Stimulated activated CD4-positive, alpha-beta T cell treated with anti-CD3 and anti-CD28 coated beads, Interleukin-12 subunit alpha, Interleukin-12 subunit beta, amount 100 ng/mL, for 24 hours (primary cell): Measurements from ENCODE around the gene COQ8A.

ENCODE experiments used
- DNase-seq, 2 experiments: peaks; one replicate each; pipeline ENCODE4 v3.0.0-alpha.2; 2020; ENCODE audit warnings: low read depth in 2 of 2

The COQ8A gene

GRCh38 chr1:226973371-226973897 lies 33.3 kb downstream of the COQ8A start:
- no peak for DNase-seq

GRCh38 chr1:226973898-226974543 lies 33.9 kb downstream of the COQ8A start:
- no peak for DNase-seq

- DNase-seq: no peak
These were observed 34.6 kb downstream of the COQ8A start for GRCh38 chr1:226974544-226975258.

DNA sequence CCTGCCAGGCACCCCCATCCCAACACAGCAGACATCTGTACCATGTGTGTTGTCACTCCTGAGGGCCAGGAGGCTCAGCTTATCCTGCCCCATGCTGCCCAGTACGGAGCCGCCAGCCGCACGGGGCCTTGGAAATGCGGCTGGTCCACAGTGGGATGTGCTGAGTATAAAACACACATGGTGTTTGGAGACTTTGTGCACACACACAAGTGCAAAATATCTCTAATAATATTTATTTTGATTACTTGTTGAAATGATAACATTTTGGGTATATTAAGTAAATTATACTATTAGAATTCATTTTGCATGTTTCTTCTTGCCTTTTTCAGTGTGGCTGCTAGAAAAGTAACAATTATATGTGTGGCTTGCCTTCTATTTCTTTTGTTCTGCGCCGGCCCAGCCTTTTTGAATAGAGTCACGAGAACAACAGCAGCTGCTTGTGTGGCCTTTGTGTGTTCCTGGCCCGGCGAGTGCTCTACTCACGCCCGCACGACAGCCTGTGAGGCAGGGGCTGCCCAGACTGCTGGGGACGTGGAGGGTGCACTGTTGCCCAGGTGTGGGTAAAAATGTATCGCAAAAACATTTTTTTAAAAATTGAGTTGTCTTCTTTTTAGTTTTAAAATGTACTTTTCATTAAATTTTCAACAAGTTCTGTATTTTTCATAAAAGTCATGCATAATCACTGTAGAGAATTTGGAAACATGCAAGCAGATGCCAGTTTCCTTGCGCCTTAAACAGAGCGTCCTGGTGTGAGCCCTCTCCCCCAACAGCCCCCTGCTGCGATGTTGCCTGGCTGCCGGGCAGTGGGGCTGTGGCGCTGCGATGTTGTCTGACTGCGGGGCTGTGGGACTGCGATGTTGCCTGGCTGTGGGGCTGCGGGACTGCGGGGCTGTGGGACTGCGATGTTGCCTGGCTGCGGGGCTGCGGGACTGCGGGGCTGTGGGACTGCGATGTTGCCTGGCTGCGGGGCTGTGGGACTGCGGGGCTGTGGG lies 35.5 kb downstream of the COQ8A start:
- no peak for DNase-seq

GRCh38 chr1:226976276-226976977 lies 36.3 kb downstream of the COQ8A start:
- no peak for DNase-seq

GRCh38 chr1:226976978-226977642 lies 37.0 kb downstream of the COQ8A start:
- DNase-seq: no peak

- DNase-seq: no peak
These were observed 37.7 kb downstream of the COQ8A start for GRCh38 chr1:226977643-226978431.

- no peak for DNase-seq
These were observed 38.5 kb downstream of the COQ8A start for GRCh38 chr1:226978432-226979114.

- no peak for DNase-seq
These were observed 39.0 kb downstream of the COQ8A start for GRCh38 chr1:226979115-226979516.

- no peak for DNase-seq
These were observed 39.5 kb downstream of the COQ8A start for GRCh38 chr1:226979517-226980121.

GRCh38 chr1:226980122-226980560 lies 40.0 kb downstream of the COQ8A start:
- DNase-seq: no peak

- DNase-seq: no peak
These were observed 40.7 kb downstream of the COQ8A start for GRCh38 chr1:226980565-226981385.

DNA sequence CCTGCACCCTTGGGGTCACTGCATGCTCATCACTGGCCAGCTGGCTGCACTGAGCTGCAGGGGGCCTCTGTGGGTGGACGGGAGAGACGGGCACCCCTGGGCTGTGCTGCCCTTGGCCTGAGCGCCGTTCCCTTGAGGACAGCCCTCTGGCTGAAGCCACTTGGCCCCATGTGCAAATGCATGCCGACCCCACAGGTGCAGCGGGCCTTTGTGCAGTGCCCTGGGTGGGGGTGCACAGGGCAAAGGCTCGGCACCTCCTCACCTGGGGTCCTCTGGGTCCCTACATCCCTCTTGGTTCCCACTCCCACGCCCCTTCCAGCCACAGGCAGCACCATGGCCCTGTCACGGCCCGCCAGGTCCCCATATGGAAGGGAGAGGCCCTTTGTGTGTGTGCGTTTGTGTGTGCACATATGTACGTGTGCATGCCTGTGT lies 41.3 kb downstream of the COQ8A start:
- no peak for DNase-seq

DNA sequence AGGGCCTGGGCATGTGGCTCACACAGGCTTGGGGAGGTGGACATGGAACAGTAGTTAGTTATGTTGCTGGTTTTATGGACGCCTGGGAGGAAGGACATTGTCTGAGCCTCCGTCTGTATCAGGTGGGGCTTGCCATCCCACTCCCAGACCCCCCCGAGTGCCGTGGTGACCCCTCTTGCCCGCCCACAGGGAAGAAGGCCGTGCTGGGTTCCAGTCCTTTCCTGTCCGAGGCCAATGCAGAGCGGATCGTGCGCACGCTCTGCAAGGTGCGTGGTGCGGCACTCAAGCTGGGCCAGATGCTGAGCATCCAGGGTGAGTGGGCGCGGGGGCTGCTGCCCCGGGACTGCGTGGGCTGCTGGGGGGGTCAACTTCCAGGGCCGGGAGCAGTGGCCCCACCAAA lies 41.7 kb downstream of the COQ8A start:
- DNase-seq: no peak

GRCh38 chr1:226982451-226983177 lies 42.5 kb downstream of the COQ8A start:
- DNase-seq: no peak

- no peak for DNase-seq
These were observed 43.3 kb downstream of the COQ8A start for GRCh38 chr1:226983247-226983991.

GRCh38 chr1:226983992-226984364 lies 43.9 kb downstream of the COQ8A start:
- DNase-seq: no peak
